ENCODE results near the gene SPOUT1. TPM values are rescaled to one million over a fixed set of nuclear protein-coding genes. Genes with fewer than 3 reads are reported as not detected.
"Not testable (repeated sequence)": the region's sequence is repeated elsewhere in the genome, so short reads cannot be mapped to it uniquely, and the experiment has no call there.

Gene SPOUT1
- total RNA-seq, 6 donors from 2014 or later, result 10.5 to 108 (median 41.7) TPM

GRCh38 chr9:128862401-128862851, 32.8 kb upstream of the SPOUT1 start:
- H3K4me1 ChIP-seq, result peaks cover 0 to 34% (median 19%) of the 10 kb centered on the region in 4 donors
- H3K9me3 ChIP-seq, result no peaks in the 10 kb centered on the region
- 58 to 77% methylated on average over 5 to 6 of the region's 6 CpGs for WGBS, 2 donors
- peak overlapping the region in 3 of 4 donors; percentile 63 to 75 (median 64) for H3K27ac ChIP-seq
- no peak overlapping the region for H3K4me3 ChIP-seq
- no peaks in the 10 kb centered on the region for H3K27me3 ChIP-seq
- TF ChIP-seq POLR2A (IDR thresholded peaks at IDR 0.05) (peak in 1 of 4 donors; percentile 16), POLR2AphosphoS5 (IDR thresholded peaks at IDR 0.05) (peak in 1 of 2 donors; percentile 6), EP300 (IDR thresholded peaks at IDR 0.05) (no peak)
- peak in 1 of 2 donors; percentile 85 for DNase-seq
- ATAC-seq (ENCODE audit: low FRiP score in 2 of 2), result peak in 1 of 2 donors; percentile 81
- no peaks in the 10 kb centered on the region for H3K36me3 ChIP-seq

DNA sequence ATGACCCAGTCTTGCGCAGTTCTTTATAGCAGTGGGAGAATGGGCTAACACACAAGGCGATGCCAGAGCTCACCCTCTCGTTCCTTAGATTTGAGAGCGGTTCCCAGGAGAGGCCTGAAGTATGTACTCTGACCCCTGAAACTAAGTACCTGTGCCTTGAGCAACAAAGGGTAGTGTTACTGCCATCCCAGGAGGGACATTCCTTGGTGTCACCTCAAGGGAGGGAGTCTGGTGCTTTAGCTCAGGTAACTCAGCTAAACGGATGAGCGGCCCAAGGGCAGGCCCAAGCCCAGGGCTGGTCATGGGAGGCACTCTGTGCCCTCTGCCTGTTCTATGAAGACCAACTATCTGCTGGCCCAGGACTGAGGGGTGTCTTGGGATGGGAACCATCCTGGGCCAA, 31.9 kb upstream of the SPOUT1 start:
- TF ChIP-seq POLR2AphosphoS5 (IDR thresholded peaks at IDR 0.05), result no peak
- peak in 1 of 4 donors; percentile 34 for TF ChIP-seq POLR2A (IDR thresholded peaks at IDR 0.05)
- no peak for TF ChIP-seq EP300 (IDR thresholded peaks at IDR 0.05)
- DNase-seq (peak in 1 of 2 donors; percentile 62), ATAC-seq (ENCODE audit: low FRiP score in 2 of 2) (peak in 1 of 2 donors; percentile 68)
- 77 to 78% methylated on average over 3 to 4 of the region's 6 CpGs for WGBS, 2 donors
- Histone ChIP-seq H3K36me3 (no peaks in the 10 kb centered on the region), H3K27ac (peak overlapping the region in 3 of 4 donors; percentile 63 to 75 (median 64)), H3K27me3 (no peaks in the 10 kb centered on the region), H3K4me1 (peaks cover 0 to 34% (median 19%) of the 10 kb centered on the region in 4 donors), H3K9me3 (no peaks in the 10 kb centered on the region), H3K4me3 (no peak overlapping the region)

- no peak overlapping the region for H3K4me3 ChIP-seq
- peak overlapping the region; percentile 17 to 75 (median 56) for H3K27ac ChIP-seq
- H3K27me3 ChIP-seq, result no peaks in the 10 kb centered on the region
- no peaks in the 10 kb centered on the region for H3K9me3 ChIP-seq
- 86 to 92% methylated on average over 5 of the region's 5 CpGs for WGBS, 2 donors
- H3K4me1 ChIP-seq, result peaks cover 0 to 34% (median 19%) of the 10 kb centered on the region in 4 donors
- DNase-seq (no peak), ATAC-seq (ENCODE audit: low FRiP score in 2 of 2) (no peak)
- TF ChIP-seq, protein P1, sequence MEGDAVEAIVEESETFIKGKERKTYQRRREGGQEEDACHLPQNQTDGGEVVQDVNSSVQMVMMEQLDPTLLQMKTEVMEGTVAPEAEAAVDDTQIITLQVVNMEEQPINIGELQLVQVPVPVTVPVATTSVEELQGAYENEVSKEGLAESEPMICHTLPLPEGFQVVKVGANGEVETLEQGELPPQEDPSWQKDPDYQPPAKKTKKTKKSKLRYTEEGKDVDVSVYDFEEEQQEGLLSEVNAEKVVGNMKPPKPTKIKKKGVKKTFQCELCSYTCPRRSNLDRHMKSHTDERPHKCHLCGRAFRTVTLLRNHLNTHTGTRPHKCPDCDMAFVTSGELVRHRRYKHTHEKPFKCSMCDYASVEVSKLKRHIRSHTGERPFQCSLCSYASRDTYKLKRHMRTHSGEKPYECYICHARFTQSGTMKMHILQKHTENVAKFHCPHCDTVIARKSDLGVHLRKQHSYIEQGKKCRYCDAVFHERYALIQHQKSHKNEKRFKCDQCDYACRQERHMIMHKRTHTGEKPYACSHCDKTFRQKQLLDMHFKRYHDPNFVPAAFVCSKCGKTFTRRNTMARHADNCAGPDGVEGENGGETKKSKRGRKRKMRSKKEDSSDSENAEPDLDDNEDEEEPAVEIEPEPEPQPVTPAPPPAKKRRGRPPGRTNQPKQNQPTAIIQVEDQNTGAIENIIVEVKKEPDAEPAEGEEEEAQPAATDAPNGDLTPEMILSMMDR (IDR thresholded peaks at IDR 0.05), result no peak
- TF ChIP-seq POLR2AphosphoS5 (IDR thresholded peaks at IDR 0.05), result no peak
- TF ChIP-seq POLR2A (IDR thresholded peaks at IDR 0.05), result no peak
- no peak for TF ChIP-seq EP300 (IDR thresholded peaks at IDR 0.05)
- H3K36me3 ChIP-seq, result no peaks in the 10 kb centered on the region
Observed at GRCh38 chr9:128860937-128861336, 31.3 kb upstream of the SPOUT1 start.

DNA sequence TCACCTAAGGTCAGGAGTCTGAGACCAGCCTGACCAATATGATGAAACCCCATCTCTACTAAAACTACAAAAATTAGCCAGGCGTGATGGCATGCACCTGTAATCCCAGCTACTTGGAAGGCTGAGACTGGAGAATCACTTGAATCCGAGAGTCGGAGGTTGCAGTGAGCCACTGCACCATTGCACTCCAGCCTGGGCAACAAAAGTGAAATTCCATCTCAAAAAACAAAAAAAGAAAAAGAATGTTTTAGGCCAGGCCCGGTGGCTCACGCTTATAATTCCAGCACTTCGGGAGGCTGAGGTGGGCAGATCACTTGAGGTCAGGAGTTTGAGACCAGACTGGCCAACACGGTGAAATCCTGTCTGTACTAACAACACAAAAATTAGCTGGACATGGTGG, 28.9 kb upstream of the SPOUT1 start:
- not testable (repeated sequence) for H3K9me3 ChIP-seq; ATAC-seq (ENCODE audit: low FRiP score in 2 of 2); H3K27ac ChIP-seq; DNase-seq; H3K27me3 ChIP-seq; H3K36me3 ChIP-seq; H3K4me3 ChIP-seq
- WGBS, 2 donors, result 92 to 98% methylated on average over 7 of the region's 7 CpGs
- peaks cover 0 to 29% (median 13%) of the 10 kb centered on the region in 4 donors for H3K4me1 ChIP-seq

DNA sequence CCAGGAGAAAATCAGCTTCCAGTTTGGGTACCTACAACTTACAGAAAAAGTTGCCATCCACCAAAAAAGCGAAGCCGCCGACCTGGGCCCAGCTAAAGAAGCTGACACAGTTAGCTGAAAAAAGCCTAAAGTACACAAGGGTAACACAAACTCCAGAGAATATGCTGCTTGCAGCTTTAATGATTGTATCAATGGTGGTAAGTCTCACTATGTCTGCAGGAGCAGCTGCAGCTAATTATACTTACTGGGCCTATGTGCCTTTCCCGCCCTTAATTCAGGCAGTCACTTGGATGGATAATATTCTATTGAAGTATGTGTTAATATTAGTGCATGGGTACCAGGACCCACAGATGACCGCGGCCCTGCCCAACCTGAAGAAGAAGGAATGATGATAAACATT, 24.9 kb upstream of the SPOUT1 start:
- H3K4me1 ChIP-seq; DNase-seq; ATAC-seq (ENCODE audit: low FRiP score in 2 of 2); H3K9me3 ChIP-seq; H3K27ac ChIP-seq; H3K36me3 ChIP-seq; H3K4me3 ChIP-seq; H3K27me3 ChIP-seq: not testable (repeated sequence)
- WGBS, 2 donors, result 95 to 99% methylated on average over 5 to 6 of the region's 6 CpGs

GRCh38 chr9:128852646-128853045, 23.1 kb upstream of the SPOUT1 start:
- not testable (repeated sequence) for H3K4me1 ChIP-seq; H3K9me3 ChIP-seq; H3K27ac ChIP-seq; H3K27me3 ChIP-seq; H3K4me3 ChIP-seq; ATAC-seq (ENCODE audit: low FRiP score in 2 of 2); H3K36me3 ChIP-seq; DNase-seq
- WGBS, 2 donors, result 66 to 89% methylated on average over 2 of the region's 2 CpGs

- WGBS, 2 donors, result 74 to 80% methylated on average over 10 of the region's 10 CpGs
Observed at GRCh38 chr9:128851779-128852600, 22.4 kb upstream of the SPOUT1 start.

GRCh38 chr9:128851024-128851423, 21.4 kb upstream of the SPOUT1 start:
- not testable (repeated sequence) for ATAC-seq (ENCODE audit: low FRiP score in 2 of 2); H3K27me3 ChIP-seq; H3K9me3 ChIP-seq; H3K4me1 ChIP-seq; H3K36me3 ChIP-seq; DNase-seq; H3K4me3 ChIP-seq; H3K27ac ChIP-seq
- 89 to 96% methylated on average over 10 of the region's 10 CpGs for WGBS, 2 donors

More at GRCh38 chr9:128851779-128852600, 22.4 kb upstream of the SPOUT1 start:
- DNase-seq, result peak in 1 of 2 donors; percentile 45
- H3K4me3 ChIP-seq; H3K9me3 ChIP-seq; H3K27me3 ChIP-seq; ATAC-seq (ENCODE audit: low FRiP score in 2 of 2); H3K27ac ChIP-seq; H3K4me1 ChIP-seq; H3K36me3 ChIP-seq: not testable (repeated sequence)
- TF ChIP-seq, protein P1 (IDR thresholded peaks at IDR 0.05), result peak; percentile 0 to 67 (median 58)

Data from upper lobe of left lung (tissue), 6 donors.